Erythroblast (primary cell): Measurements from ENCODE around the gene NBEAL2.

Source experiments
- DNase-seq, 2 experiments: peaks; one replicate each; lab custom pipeline; 2025; lab: John Stamatoyannopoulos, UW
- GATA1 ChIP-seq: IDR thresholded peaks from 2 replicates; pipeline ENCODE4 v1.6.1; 2011; ENCODE audit warnings: low read depth, mild to moderate bottlenecking, control low read depth, low read length, moderate library complexity
- POLR2A ChIP-seq: IDR thresholded peaks from 2 replicates; pipeline ENCODE4 v1.6.1; 2011; ENCODE audit warnings: mild to moderate bottlenecking, low read length

NBEAL2 gene

DNA sequence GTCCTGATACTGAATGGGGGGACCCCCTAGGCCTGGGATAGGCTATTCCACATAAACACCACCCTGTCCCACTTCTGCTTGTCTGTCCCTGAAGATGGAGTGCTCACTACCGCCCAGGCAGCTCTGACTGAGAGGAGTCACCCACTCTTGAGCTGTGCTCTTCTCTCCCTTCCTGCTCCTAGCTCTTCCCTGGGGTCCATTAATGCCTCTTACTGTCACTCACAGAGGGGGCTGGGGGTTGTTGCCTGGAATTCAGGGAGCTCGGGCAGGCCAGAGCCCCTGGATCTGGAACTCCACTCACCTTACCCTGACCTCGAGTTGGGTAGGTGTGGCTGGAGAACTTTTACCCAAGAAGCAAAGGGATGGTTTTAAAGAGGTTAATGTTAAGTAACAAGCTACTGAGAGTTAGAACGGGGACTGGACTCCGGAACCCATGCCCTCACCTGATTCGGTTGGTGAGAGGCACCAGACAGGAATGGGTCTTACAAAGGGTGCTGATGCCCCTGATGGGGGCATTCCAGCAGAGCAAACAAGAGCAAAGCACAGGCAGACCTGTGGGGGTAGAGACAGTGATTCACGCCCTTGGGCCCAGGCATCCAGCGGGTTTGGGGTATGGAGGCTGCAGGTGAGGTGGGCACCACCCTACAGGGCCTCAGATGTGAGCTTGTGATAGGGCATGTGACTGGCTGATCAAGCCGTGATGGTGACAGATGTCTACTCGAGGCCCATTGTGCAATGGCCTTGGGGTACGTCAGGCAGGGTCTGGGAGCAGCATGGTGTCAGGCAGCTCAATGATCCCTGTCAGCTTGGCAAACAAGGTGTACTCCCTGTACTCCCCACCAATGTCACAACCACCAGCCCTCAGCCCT is 5.4 kb downstream of the NBEAL2 start:
- no peak for DNase-seq
- TF ChIP-seq GATA1 (no peak), POLR2A (no peak)

GRCh38 chr3:46985588-46985987 is 6.1 kb downstream of the NBEAL2 start:
- no peak for DNase-seq
- TF ChIP-seq POLR2A (no peak), GATA1 (no peak)

DNA sequence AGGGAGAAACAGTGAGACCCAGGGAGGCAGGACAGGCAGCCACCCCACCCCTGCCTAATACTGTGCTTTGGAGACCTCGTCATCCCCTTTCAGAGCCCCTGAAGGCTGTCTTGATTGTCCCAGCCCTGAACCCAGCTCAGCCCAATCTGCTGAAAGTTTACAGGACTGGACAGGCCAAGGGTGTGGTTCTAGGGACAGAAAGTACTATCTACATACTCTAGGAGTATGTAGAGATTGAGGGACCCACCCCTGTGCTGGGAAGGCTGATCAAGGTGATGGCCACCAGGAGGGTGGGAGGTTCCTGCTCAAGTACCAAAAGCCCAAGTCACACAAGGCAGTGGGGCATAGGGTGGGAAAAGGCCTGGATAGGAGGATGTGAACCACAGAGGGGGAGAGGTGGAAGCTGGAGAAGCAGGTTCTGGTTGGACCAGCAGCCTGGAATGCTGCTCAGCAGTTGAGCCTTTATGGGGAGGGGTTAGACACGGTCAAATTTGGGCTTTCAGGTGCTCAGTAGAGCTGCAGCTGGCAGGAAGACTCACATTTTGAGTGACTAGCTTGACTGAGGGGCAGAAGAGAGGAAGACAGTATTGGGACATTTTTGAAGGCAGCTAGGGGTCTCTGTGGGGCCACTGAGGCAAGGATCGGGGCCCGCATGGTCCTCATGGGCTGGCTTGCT is 6.7 kb downstream of the NBEAL2 start:
- peak in 1 of 2 experiments; percentile 26 for DNase-seq
- no peak for TF ChIP-seq POLR2A
- no peak for TF ChIP-seq GATA1

DNA sequence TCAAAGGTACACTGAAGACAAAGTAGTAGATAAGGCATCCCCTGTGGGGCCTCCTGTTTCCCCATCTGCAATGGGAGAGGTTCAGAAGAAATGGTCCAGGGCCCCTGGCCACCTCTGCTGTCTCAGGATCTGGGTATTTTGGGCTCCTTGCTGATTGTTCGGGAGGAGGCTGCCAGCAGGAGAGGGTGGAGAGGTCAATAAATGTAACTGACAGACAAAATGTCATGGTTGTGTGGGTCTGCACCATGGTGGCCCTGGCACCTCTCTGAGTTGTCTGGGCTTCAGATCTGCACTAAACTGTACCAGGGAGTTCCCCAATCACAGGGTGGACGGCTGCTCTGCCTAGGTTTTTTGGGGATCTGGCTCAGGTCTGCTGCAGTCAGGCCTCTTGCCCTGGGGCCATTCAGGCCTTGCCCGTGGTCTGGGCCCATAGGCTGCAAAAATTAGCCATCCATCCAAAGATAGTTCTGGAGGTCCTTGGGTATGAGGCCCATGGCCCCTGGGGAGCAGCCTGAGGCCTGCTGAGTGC is 7.4 kb downstream of the NBEAL2 start:
- DNase-seq = no peak
- TF ChIP-seq POLR2A (no peak), GATA1 (no peak)

GRCh38 chr3:46987319-46987742 is 7.9 kb downstream of the NBEAL2 start:
- TF ChIP-seq POLR2A = no peak
- no peak for TF ChIP-seq GATA1
- peak; percentile 77 to 80 for DNase-seq

DNA sequence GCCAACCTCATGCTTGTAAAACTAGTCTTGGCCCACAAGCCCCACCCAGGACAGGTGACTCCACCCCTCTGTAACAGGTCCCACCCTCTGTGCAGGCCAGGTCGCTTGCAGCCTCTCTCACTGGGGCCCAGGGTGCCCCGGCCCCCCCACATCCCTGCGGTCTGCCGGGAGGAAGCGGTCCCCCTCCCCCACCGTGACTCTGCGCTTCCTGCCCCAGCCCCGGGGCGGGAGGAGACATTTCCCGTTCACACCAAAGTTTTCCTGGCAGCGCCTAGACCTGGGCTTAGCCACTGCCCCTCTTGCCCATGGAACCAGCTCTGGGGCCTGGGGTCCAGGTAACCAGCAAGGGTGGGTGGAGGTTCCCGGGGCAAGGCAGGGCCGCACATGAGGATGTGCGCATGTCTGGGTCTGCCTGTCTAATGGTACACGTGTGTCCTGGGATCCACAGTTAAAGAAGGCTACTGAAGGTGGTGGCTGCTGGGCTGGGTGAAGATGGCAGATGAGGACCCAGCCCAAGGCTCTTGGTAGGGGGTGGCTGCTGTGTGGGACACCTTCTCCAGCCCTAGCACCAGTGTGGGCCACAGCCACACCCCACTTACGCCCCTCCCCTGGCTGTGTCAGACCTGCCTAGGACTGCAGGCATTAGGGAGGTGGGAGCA is 8.4 kb downstream of the NBEAL2 start:
- peak; percentile 73 to 78 for DNase-seq
- TF ChIP-seq GATA1 (no peak), POLR2A (peak; percentile 29)

GRCh38 chr3:46988616-46989015 is 9.2 kb downstream of the NBEAL2 start:
- DNase-seq = no peak
- TF ChIP-seq POLR2A (no peak), GATA1 (no peak)

DNA sequence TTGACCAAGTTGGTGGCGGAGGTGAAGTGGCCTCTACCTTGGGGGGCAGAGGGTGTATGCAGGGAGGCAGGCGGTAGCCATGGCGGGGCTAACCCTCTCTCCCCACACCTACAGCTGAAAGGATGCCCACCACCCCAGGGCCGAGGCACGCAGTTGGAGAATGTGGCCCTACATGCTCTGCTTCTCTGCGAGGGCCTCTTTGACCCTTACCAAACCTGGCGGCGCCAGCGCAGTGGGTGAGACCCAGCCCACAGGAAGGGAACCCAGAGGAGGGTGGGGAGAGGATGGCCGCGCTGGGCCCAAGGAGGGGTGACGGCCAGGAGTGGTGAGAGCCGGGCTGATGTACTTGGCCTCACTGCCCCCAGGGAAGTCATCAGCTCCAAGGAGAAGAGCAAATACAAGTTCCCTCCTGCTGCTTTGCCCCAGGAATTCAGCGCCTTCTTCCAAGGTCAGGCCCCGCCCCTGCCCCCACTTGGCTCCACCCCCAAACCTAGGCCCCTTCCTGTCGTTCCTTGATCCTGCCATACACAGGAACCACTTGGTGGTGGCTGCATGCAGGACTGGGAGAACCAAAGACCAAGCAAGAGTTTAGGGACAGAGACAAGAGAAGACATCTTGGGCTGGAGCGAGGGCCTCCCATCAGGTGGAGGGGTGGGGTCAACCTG is 9.8 kb downstream of the NBEAL2 start:
- no peak for DNase-seq
- no peak for TF ChIP-seq GATA1
- TF ChIP-seq POLR2A = no peak

GRCh38 chr3:46990573-46991374 is 11.3 kb downstream of the NBEAL2 start:
- no peak for DNase-seq
- TF ChIP-seq GATA1 (no peak), POLR2A (no peak)

DNA sequence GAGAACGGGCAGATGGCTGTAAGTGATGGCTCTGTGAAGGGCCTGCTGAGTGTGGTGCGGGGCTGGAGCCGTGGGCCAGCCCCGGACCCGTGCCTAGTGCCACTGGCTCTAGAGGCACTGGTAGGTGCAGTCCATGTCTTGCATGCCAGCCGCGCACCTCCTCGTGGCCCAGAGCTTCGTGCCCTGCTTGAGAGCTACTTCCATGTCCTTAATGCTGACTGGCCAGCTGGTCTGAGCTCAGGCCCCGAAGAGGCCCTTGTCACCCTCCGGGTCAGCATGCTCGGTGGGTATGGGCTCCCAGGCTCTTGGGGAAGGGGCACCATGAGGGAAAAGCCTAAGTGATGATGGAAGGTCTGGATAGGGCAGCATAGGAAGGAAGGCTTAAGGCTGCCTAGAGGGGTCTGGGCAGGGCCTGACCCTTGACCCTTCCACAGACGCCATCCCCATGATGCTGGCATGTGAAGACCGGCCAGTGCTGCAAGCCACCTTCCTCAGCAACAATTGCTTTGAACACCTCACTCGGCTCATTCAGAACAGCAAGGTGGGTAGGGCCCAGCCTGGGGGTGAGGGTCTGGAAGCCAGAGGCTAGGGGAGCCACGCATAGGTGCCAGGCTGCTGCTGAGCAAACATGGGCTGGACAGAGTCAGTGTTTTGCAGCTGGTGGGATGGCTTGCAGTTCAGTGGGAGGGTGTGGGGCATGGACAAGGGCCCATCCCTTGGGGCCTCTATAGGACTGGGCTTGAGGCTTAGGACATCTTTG is 12.1 kb downstream of the NBEAL2 start:
- no peak for DNase-seq
- TF ChIP-seq POLR2A = no peak
- no peak for TF ChIP-seq GATA1

DNA sequence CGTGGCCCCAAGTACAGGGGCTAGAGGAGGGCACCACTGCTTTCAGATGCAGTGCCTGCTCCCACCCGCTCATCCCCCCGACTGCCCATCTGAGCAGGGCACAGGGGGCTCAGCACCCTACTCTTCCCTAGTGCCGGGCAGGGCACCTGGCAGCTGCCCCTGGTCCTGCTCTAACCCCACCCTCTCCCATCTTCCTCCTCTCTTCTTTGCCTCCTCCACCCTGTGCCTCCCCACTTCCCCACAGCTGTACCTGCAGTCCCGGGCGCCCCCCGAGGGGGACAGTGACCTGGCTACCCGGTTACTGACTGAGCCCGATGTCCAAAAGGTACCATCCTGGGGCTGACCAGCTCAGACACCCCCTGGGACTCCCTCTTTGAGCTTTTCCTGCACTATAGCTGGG is 12.8 kb downstream of the NBEAL2 start:
- DNase-seq = no peak
- TF ChIP-seq GATA1 (no peak), POLR2A (no peak)

- no peak for DNase-seq
- TF ChIP-seq GATA1 = no peak
- TF ChIP-seq POLR2A = no peak
Measured at GRCh38 chr3:46993292-46993691, 13.8 kb downstream of the NBEAL2 start.
